DMS153 (cell line): ENCODE measurements around the gene LIMK1.
"Not testable (repeated sequence)": the region's sequence is repeated elsewhere in the genome, so short reads cannot be mapped to it uniquely, and the experiment has no call there.

Experiments
- DNase-seq: peaks from one replicate; lab custom pipeline; 2025; lab: John Stamatoyannopoulos, UW

Gene LIMK1

GRCh38 chr7:74084722-74085578 lies 1.3 kb downstream of the LIMK1 start:
- DNase-seq, result no peak

DNA sequence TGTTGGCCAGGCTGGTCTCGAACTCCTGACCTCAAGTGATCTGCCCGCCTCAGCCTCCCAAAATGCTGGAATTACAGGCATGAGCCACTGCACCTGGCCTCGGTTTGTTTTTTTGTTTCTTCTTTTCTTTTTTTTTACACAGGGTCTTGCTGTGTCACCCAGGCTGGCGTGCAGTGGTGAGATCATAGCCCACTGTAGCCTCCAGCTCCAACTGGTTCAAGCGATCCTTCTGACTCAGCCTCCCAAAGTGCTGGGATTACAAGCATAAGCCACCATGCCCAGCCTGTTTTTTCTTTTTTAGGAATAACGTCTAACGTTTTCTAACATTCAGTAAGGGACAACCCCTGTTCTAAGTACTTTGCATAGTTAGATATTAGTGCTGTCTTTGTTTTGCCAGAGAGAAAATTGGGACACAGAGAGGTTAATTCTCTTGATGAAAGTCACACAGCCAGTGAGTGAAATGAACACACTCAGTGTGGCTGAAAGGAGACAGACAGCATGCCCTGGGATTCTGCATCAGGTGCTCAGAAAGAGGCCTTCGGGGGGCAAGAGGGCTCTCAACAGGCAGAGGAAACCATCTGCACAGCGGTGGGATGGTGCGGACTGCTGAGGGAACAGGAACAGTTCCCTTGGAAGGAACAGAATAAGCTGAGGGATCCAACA lies 4.3 kb downstream of the LIMK1 start:
- DNase-seq, result no peak

DNA sequence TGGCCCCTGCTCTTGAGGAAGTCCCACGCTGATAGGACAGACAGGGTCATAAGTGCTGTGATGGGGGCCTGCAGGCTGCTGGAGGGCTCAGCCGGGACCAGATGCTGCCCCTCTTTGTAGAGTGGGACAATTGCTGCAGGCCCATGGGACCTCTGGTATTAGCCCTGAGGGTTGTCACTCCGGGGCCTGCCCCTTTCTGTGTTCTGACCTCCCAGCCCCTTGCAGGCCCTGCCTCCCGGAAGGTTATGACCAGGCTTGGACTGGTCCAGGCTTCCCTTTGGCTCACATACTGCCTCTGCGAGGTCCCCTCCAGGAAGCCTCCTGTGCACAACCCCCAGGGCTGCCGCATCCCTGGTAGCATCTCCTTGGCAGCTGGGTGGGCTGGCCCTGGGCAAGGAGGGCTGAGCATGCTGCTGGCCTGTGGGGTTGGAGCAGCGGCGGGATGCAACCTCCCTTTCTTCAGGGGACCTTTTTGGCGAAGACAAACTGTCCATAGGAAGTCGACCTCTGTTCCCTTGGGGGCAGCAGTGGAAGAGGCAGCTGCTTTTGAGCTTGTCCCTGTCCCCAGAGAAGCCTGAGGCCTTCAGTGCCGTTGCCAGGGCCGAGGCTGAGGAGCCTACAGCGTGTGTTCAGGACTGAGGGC lies 8.8 kb downstream of the LIMK1 start:
- no peak for DNase-seq

DNA sequence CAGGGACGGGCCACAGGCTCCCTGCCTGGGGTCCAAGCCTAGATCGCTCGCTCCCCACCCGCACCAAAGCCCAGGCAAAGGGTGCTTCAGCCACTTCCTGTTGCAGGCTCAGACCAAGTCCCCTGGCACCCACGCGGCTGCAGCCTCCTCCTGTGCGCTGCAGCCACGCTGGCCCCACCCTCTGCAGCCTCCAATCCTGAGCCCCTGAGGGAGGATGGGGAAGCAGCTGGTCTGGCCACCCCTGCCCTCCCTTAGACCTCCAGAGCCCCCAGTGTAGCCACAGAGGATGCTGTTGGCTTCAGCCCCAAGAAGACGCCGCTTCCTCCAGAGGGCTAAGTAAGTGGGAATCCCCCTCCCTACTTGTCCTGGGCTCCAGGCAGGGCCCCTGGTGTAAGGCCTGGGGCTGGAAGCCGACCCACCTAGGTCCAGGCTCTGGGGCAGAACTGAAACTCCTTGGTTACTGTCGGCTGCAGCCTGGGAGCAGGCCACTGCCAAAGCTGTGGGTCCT lies 9.4 kb downstream of the LIMK1 start:
- no peak for DNase-seq

DNA sequence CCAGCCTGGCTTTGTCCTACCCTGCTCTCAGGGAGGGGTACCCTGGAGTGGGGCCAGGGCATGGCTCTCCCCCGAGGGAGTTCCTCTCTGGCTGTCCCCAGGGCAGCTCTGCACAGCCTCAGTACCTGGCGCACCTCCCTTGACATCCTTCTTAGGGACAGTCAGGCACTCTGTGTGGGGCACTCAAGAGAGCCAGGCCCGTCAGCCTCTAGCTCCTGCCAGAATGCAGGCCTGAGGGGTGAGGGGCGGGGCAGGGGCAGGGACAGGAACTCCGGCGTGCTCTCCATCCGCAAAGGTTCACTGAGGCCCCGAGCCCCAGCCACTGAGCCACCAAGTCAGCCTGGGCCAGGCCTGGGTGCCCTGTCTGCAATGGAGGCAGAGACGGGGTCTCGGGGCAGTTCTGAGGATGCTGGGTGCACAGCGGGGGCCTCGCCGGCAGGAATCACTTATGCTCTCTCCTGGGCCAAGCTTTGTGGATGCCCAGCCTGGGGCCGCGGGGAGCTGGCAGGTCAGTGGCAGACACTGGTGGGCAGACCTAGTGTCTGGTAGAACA lies 10.1 kb downstream of the LIMK1 start:
- peak; percentile 16 for DNase-seq

- DNase-seq, result peak; percentile 36
These were observed 10.9 kb downstream of the LIMK1 start for GRCh38 chr7:74094224-74095101.

DNA sequence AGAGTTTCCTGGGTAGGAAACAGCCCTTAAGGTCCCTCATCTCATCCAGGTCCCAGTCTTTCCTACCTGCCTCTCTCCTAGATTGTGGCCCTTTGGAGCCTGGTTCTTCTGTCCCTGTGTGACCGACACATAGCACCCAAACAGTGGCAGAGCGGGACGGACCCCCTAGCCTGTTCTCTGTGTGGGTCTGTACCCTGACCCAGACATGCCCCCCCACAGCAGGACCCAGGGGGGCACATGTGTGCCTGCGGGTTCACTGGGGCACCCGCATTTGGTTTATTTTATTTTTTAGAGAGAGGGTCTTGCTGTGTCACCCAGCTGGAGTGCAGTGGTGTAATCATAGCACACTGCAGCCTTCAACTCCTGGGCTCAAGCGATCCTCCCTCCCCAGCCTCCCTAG lies 11.5 kb downstream of the LIMK1 start:
- no peak for DNase-seq

DNA sequence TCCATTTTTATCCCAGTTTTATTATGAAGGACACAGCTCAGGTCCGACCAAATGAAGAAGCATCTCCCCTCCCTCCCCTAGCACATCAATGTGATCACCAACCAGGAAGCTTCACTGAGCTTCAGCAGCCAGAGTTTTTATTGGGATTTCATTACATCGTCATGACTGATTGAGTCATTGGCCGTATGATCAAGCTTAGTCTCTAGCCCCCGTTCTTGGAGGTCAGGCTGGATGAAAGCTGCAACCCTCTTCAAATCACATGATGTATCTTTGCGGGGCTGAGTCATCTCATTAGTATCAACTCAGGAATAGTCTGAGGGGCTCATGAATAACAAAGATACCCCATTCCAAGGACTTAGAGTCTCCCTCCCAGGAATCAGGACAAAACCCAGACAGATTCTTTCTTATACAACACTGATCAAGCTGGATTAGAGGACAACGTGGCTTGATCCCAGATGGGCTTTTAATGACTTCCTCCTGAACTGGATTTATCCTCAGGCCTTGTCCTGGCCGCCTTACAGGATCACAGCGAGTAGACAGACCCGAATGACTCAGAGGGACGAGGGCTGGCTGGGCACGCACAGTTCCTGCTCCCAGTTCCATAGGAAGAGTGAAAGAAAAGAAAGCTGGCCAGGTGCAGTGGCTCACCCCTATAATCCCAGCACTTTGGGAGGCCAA lies 14.5 kb downstream of the LIMK1 start:
- no peak for DNase-seq

DNA sequence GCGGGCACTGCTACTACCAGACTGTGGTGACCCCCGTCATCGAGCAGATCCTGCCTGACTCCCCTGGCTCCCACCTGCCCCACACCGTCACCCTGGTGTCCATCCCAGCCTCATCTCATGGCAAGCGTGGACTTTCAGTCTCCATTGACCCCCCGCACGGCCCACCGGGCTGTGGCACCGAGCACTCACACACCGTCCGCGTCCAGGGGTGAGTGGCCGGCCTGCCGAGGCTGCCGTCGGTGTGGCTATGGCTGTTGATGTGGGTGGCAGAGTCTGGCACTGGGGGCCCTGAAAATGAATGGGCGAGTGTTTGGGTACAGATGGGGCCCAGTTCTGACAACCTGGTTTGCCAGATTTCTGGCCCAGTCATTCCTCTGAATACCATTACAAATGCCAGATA lies 15.4 kb downstream of the LIMK1 start:
- DNase-seq, result no peak

DNA sequence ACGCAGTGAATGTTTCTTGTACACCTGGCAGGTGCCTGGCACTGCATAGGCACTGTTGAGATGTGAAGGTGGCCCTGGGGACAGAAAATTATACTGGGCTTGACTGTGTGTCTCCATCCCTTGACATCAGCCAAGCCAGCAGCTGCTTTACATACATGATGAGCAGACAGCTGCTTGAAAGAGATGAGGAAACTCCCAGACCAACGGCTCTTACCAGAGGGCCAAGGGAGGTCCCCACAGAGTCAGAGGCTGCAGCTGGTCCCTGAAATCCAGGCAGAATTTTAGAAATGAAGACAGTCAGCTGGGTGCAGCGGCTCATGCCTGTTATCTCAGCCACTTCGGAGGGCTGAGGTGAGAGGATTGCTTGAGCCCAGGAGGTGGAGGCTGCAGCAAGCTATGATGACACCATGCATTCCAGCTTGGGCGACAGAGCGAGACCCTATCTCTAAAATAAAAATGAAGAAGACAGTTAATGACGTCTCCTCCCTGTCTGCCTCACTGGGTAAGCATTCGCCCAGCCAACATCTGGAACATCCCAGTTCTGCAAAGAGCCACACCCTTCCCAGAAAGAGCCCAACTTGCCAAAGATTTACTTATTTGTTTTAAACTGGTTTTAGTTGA lies 17.6 kb downstream of the LIMK1 start:
- no peak for DNase-seq

GRCh38 chr7:74103219-74103772 lies 19.7 kb downstream of the LIMK1 start:
- no peak for DNase-seq

- DNase-seq, result no peak
These were observed 21.1 kb downstream of the LIMK1 start for GRCh38 chr7:74104702-74105101.

DNA sequence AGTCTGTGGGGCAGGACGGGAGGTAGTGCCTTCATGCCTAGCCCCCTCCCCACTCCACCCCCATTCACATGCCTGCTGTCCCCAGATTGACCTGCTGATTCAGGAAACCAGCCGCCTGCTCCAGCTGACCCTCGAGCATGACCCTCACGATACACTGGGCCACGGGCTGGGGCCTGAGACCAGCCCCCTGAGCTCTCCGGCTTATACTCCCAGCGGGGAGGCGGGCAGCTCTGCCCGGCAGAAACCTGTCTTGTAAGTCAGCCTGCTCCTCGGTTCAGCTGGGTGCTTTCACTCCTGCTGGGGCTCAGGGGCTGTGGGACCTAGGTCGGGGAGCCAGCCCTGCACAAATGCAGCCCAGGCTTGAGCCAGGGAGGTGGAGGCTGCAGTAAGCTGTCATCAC lies 22.4 kb downstream of the LIMK1 start:
- DNase-seq, result no peak

DNA sequence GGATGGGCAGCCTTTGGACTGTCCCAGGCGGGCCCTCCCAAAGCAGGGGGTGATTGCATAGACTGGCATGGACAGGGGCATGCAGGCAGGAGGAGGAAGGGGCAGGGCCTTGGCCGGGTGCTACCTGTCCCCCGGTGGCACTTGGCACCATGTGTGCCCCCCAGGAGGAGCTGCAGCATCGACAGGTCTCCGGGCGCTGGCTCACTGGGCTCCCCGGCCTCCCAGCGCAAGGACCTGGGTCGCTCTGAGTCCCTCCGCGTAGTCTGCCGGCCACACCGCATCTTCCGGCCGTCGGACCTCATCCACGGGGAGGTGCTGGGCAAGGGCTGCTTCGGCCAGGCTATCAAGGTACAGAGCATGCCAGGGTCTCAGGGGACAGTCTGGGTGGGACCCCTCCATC lies 23.2 kb downstream of the LIMK1 start:
- DNase-seq, result no peak

GRCh38 chr7:74115326-74115725 lies 31.7 kb downstream of the LIMK1 start:
- DNase-seq, result no peak

DNA sequence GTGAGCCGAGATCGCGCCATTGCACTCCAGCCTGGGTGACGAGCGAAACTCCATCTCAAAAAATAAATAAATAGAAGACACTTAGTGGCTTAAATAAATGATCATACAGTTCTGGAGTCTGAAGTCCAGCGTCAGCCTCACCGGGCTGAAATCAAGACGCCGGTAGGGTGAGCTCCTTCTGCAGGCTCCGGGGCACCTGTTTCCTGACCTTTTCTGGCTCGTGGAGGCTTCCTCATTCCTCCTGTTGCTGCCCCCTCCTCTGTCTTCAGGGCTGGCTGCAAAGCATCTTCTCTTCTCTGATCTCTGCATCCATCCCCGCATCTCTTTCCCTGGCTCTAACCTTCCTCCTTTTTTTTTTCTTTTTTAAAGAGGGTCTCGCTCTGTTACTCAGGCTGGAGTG lies 32.8 kb downstream of the LIMK1 start:
- no peak for DNase-seq

GRCh38 chr7:74119831-74120230 lies 36.2 kb downstream of the LIMK1 start:
- DNase-seq, result no peak

- no peak for DNase-seq
These were observed 38.0 kb downstream of the LIMK1 start for GRCh38 chr7:74121401-74122249.

- not testable (repeated sequence) for DNase-seq
These were observed 40.3 kb downstream of the LIMK1 start for GRCh38 chr7:74123892-74124291.
